HepG2 (cell line): ENCODE measurements around the gene SIK3. TPM values are rescaled to one million over a fixed set of nuclear protein-coding genes. Genes with fewer than 3 reads are reported as not detected.

Experiments used
- ATF4 ChIP-seq, 2 experiments: fragments of 450-650 bp in 1 of 2; sonication (generic) in 1 of 2; formaldehyde crosslinking; IDR thresholded peaks; 2 replicates each; pipeline versions ENCODE4 v1.5.0 to v1.8.0; 2020 to 2022; ENCODE audit warnings: mild to moderate bottlenecking in 1 of 2, missing genetic modification reagents in 1 of 2
- BHLHE40 ChIP-seq: IDR thresholded peaks from 2 replicates; pipeline ENCODE4 v1.6.1; 2011; ENCODE audit warnings: low read length, improper control_type of control experiment
- HDAC6 ChIP-seq: fragments of 200-600 bp; sonication (generic); IDR thresholded peaks from 2 replicates; pipeline ENCODE4 v1.7.0; 2017; ENCODE audit warnings: mild to moderate bottlenecking, antibody characterized with exemption, low read length, low read depth
- HIVEP1 ChIP-seq: sonication (generic); formaldehyde crosslinking; IDR thresholded peaks from 2 replicates; pipeline ENCODE4 v1.4.0; 2020; ENCODE audit warnings: mild to moderate bottlenecking, missing genetic modification reagents
- HNRNPUL1 ChIP-seq: fragments of 200-400 bp; formaldehyde crosslinking; IDR thresholded peaks from 2 replicates; pipeline ENCODE4 v1.6.1; 2017; ENCODE audit warnings: low read depth, mild to moderate bottlenecking, low read length, moderate library complexity
- HOXA7 ChIP-seq: sonication (generic); formaldehyde crosslinking; IDR thresholded peaks from 2 replicates; pipeline ENCODE4 v1.8.1; 2022; ENCODE audit warnings: mild to moderate bottlenecking, missing genetic modification reagents, moderate library complexity
- JDP2 ChIP-seq: sonication (generic); formaldehyde crosslinking; IDR thresholded peaks from 2 replicates; pipeline ENCODE4 v1.8.1; 2022; ENCODE audit warnings: missing genetic modification reagents, borderline replicate concordance
- KLF6 ChIP-seq: IDR thresholded peaks from 2 replicates; pipeline ENCODE4 v1.8.0; 2016; ENCODE audit warnings: missing biosample characterization, missing genetic modification reagents
- MAFG ChIP-seq: sonication (generic); formaldehyde crosslinking; IDR thresholded peaks from 2 replicates; pipeline ENCODE4 v1.5.1; 2020; ENCODE audit warnings: mild to moderate bottlenecking, missing genetic modification reagents
- NPAS2 ChIP-seq: sonication (generic); formaldehyde crosslinking; IDR thresholded peaks from 2 replicates; pipeline ENCODE4 v1.8.0; 2022; ENCODE audit warnings: mild to moderate bottlenecking, missing genetic modification reagents, borderline replicate concordance
- TBP ChIP-seq: sonication (generic); formaldehyde crosslinking; IDR thresholded peaks from 2 replicates; pipeline ENCODE4 v1.5.0; 2020; ENCODE audit warnings: missing genetic modification reagents
- TEAD2 ChIP-seq: sonication (generic); formaldehyde crosslinking; IDR thresholded peaks from 2 replicates; pipeline ENCODE4 v1.9.0; 2021; ENCODE audit warnings: missing genetic modification reagents
- TRIM22 ChIP-seq: fragments of 450-650 bp; IDR thresholded peaks from 2 replicates; pipeline ENCODE4 v1.6.1; 2017
- ZBTB3 ChIP-seq: sonication (generic); formaldehyde crosslinking; IDR thresholded peaks from 2 replicates; pipeline ENCODE4 v1.4.0; 2020; ENCODE audit warnings: low read depth, mild to moderate bottlenecking, moderate library complexity, missing genetic modification reagents, borderline replicate concordance
- ZFY ChIP-seq: sonication (generic); formaldehyde crosslinking; IDR thresholded peaks from 2 replicates; pipeline ENCODE4 v1.4.0; 2020; ENCODE audit warnings: missing genetic modification reagents
- ZFYVE20 ChIP-seq: sonication (generic); formaldehyde crosslinking; IDR thresholded peaks from 2 replicates; pipeline ENCODE4 v1.8.0; 2023; ENCODE audit warnings: low read depth, mild to moderate bottlenecking, moderate library complexity, missing genetic modification reagents, borderline replicate concordance
- ZNF329 ChIP-seq: sonication (generic); formaldehyde crosslinking; IDR thresholded peaks from 2 replicates; pipeline ENCODE4 v1.9.0; 2021; ENCODE audit warnings: low read depth, mild to moderate bottlenecking, missing genetic modification reagents
- ZNF337 ChIP-seq: sonication (generic); formaldehyde crosslinking; IDR thresholded peaks from 2 replicates; pipeline ENCODE4 v1.5.1; 2020; ENCODE audit warnings: missing genetic modification reagents, low read depth, mild to moderate bottlenecking, borderline replicate concordance
- ZNF414 ChIP-seq: sonication (generic); formaldehyde crosslinking; IDR thresholded peaks from 2 replicates; pipeline ENCODE4 v1.5.0; 2020; ENCODE audit warnings: missing genetic modification reagents
- ZNF574 ChIP-seq: sonication (generic); formaldehyde crosslinking; IDR thresholded peaks from 2 replicates; pipeline ENCODE4 v1.4.0; 2020; ENCODE audit warnings: missing genetic modification reagents
- ZNF800 ChIP-seq: sonication (generic); formaldehyde crosslinking; IDR thresholded peaks from 2 replicates; pipeline ENCODE4 v1.4.0; 2020; ENCODE audit warnings: missing genetic modification reagents
- ZNF891 ChIP-seq: sonication (generic); formaldehyde crosslinking; IDR thresholded peaks from 2 replicates; pipeline ENCODE4 v1.5.0; 2020; ENCODE audit warnings: mild to moderate bottlenecking, missing genetic modification reagents
- ZSCAN29 ChIP-seq: sonication (generic); formaldehyde crosslinking; conservative IDR thresholded peaks from 2 replicates; pipeline ENCODE4 v1.4.0; 2020; ENCODE audit warnings: mild to moderate bottlenecking, missing genetic modification reagents
- polyA plus RNA-seq, 8 experiments: library from polyadenylated mRNA; depleted of rRNA in 3 of 8; stranded (reverse) in 7 of 8; unstranded in 1 of 8; fragments of >200 nt; fragmentation: Illumina TruSeq in 4 of 8; extraction: Trizol in 4 of 8; gene quantifications; 2 replicates each; pipeline versions ENCODE4 v1.2.1 to v1.2.3, GENCODE V29; 2011 to 2016; ENCODE audit warnings: low read depth in 4 of 8, missing spikeins in 1 of 8, mixed read lengths in 1 of 8; ENCODE audit not compliant: insufficient read depth in 1 of 8
- total RNA-seq, 5 experiments: library from RNA; depleted of rRNA; stranded (reverse); fragments of >200 nt; fragmentation: Illumina TruSeq; extraction: Trizol; gene quantifications; 2 replicates each; pipeline ENCODE4 v1.2.3, GENCODE V29; 2016; ENCODE audit warnings: low read depth in 1 of 5

Gene SIK3
- total and polyA plus RNA-seq, 2 of the 13 experiments (the other 11 are each of a cell fraction or from before 2014, with no cell fraction given): 5.7 to 9.8 TPM

GRCh38 chr11:117076941-117077691 is 21.1 kb downstream of the SIK3 start (continued):
- TF ChIP-seq ZSCAN29 (CRISPR knock-in tag): peak; percentile 75; the same call in 1 of the 2 replicates
- peak; percentile 72; the same call in 1 of the 2 replicates for TF ChIP-seq MAFG (CRISPR knock-in tag)
- TF ChIP-seq ZNF337 (CRISPR knock-in tag): no peak
- no peak for TF ChIP-seq HIVEP1 (CRISPR knock-in tag)
- TF ChIP-seq ZNF800 (CRISPR knock-in tag): no peak
- no peak for TF ChIP-seq TBP (CRISPR knock-in tag)
- TF ChIP-seq TEAD2 (CRISPR knock-in tag): no peak
- no peak for TF ChIP-seq ZNF891
- no peak; the same call in 1 of the 2 replicates for TF ChIP-seq JDP2 (CRISPR knock-in tag)
- no peak for TF ChIP-seq NPAS2 (CRISPR knock-in tag)
- TF ChIP-seq ZNF329 (CRISPR knock-in tag): no peak
- no peak for TF ChIP-seq ZFY (CRISPR knock-in tag)
- no peak for TF ChIP-seq ZBTB3 (CRISPR knock-in tag)
- TF ChIP-seq ZNF574 (CRISPR knock-in tag): peak; percentile 44; the same call in 1 of the 2 replicates
- TF ChIP-seq ZNF414 (CRISPR knock-in tag): no peak
- no peak for TF ChIP-seq ZFYVE20 (CRISPR knock-in tag)
- TF ChIP-seq HNRNPUL1: no peak
- no peak for TF ChIP-seq HDAC6
- 0 out of 2 replicates have a peak, but pooled peaks have one; percentile 71 for TF ChIP-seq KLF6 (CRISPR knock-in tag)
- TF ChIP-seq TRIM22: no peak
- no peak; a peak in 1 of 4 replicates for TF ChIP-seq ATF4 (CRISPR knock-in tag; IDR thresholded peaks at IDR 0.05)
- TF ChIP-seq BHLHE40: no peak
- TF ChIP-seq HOXA7 (CRISPR knock-in tag): no peak
